Suppressor macrophage (primary cell): ENCODE measurements around the gene LSS.
A peak's percentile ranks its signal among the peaks of the same experiment; 100 is the strongest.

Experiments
- DNase-seq, 4 experiments: peaks; one replicate each; pipeline ENCODE4 v3.0.0-alpha.2; 2020 to 2022

LSS gene

DNA sequence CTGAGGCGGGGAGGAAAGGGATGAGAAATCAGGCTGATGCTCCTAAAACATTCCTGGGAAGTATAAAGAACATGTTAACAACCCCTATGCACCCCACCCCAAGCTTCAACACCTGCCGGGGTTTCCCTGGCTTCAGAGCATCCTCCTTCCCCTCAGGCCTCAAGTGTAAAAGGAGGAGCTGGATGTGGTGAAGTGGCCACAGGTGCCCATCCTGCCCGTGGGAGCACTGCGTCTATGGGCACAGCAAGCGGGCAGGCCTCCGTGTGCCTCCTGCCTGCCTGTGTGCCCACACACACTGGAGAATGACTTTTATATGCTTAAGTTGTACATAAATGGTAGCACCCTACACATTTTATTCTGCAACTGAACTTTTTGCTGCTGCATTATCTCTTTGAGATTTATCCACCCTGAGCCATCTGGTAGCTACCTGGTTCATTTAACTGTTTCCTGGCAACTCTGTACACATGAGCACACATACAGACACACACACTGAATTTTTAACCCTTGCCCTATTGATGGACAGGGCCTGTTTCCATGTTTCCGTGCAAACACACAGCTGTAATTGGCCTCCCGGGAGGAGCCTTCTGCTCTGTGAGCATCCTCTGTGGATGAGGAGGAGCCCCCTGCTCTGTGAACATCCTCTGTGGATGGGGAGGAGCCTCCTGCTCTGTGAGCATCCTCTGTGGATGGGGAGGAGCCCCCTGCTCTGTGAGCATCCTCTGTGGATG, 59.8 kb downstream of the LSS start:
- no peak for DNase-seq

DNA sequence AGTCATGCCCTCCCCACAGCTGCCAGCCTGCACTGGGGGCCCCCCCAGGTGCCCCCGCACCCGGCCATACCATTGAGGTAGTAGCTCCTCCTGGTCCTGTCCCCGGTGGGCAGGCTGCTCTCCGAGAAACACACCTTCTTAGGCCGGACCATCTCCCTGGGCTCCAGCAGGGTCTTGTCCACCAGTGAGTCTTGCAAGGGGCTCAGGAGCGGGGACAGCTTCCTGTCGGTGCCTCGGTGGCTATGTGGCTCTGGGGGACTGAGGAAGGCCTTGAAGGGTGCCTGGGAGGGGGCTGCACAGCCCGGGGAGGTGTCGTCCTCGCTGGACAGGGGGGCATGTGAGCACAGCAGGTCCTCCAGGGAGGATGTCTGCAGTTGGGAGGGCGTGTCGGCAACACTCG, 60.3 kb downstream of the LSS start:
- DNase-seq, result no peak

DNA sequence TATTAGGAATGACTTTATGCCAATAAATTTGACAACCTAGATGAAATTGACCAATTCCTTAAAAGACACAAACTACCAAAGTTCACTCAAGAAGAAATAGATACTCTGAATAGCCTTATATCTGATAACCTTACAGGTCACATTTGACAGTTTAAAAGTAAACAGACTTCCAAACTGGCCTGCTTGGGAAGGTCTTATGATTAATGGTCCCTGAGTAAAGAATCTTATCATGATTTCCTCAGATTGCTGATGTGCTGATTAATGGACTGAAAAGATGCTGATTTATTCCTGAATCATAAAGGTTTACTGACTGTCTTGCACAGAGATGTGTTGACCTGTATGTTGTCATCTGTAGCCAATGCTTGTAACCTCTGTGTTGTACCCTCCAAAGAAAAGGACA, 63.5 kb downstream of the LSS start:
- no peak for DNase-seq

DNA sequence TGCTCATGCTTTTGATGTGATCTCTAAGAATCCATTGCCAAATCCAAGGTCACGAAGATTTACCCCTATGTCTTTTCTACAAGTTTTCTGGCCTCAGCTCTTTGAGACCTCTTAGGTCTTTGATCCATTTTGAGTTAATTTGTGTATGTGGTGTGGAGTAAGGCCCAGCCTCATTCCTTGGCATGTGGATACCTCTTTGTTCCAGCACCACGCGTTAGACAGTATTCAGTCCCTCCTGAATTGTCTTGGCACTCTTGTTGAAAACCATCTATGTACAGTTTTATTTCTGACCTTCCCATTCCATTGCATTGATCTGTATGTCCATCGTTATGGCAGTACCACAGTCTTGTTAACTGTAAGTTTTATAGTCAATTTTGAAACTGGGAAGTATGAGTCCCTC, 65.2 kb downstream of the LSS start:
- no peak for DNase-seq

DNA sequence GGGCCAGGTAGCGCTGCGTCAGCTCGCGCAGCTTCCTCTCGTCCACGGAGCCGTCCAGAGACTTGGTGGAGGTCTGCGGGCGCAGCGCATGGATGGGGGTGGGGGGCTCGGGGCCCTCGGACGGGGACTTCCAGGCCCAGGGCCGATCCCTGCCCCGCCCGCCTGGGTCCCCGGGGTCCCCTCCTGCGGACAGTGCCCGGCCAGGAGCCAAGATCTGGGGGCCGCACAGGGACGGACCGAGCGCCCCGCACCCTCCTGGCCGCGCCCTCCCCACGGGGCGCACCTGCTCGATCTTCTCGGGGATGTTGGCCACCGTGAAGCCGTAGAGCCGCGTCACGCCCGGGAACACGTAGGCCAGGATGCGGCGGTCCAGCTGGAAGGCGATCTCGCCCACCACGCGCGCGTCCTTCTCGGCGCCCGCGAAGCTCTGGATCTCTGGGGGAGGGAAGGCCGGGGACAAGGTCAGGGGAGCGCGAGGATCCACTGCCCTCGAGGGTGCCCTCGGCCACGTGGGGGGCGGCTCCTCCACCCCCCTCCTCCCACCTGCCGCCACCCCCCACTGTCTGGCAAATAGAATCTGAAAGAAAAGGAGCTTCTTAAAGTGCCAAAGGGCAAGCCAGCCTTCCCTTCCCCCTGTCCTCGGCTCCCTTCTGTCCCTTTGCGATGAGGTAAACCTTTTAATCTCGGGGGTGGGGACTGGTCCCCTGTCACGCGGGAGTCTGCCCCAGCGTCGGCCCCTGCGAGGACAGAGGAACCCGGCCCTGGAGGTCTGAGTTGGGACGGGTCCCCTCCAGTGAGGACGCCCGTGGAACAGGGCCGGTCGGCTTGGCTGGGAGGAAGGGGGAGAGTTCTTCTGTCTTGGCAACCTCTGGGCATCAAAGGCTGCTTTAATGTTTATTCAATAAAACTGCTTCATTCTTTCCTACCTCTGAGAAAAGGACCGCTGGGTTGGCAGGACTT, 66.7 kb downstream of the LSS start:
- no peak for DNase-seq

DNA sequence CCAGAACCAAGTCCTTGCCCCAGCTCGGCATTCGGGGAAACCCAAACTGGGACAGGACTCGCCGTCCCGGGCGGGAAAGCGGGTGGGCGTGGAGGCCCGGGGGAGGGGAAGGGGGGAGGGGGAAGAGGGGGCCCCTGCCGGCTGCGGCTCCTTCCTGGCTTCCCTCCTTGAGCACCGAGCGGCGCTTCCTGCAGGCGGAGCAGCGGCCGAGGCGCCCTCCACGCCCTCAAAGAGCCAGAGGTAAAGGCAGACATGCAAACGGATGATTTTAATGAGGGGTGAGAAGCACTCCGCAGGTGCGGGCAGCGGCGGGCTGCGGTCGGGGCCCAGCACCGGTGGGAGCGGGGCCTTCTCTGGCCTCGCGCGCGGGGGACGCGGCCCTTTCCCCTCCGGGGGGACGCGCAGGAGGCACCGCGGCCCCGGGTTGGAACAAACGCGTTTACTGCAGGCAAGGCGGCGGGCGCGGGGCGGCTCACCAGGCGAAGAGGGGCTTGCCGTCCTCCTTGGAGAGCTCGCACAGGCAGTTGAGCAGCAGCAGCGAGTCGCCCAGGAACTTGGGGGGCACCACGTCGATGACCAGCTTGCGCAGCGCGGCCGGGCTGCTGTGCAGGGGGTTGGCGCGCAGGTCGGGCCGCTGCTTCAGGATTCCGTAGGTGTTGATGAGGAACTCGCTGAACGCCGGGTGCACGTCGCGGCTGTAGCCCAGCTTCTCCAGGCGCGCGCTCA, 67.5 kb downstream of the LSS start:
- no peak for DNase-seq

DNA sequence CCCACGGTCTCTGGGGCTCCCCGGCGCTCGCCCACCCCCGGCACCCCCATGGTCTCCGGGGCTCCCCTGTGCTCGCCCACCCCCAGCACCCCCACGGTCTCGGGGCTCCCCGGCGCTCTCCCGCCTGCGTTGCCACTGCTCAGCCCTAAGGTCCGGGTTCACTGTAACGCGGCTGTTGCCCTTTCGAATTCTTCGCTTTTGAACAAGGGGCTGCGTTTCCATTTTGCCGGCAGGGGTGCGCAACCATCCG, 68.0 kb downstream of the LSS start:
- DNase-seq, result no peak

DNA sequence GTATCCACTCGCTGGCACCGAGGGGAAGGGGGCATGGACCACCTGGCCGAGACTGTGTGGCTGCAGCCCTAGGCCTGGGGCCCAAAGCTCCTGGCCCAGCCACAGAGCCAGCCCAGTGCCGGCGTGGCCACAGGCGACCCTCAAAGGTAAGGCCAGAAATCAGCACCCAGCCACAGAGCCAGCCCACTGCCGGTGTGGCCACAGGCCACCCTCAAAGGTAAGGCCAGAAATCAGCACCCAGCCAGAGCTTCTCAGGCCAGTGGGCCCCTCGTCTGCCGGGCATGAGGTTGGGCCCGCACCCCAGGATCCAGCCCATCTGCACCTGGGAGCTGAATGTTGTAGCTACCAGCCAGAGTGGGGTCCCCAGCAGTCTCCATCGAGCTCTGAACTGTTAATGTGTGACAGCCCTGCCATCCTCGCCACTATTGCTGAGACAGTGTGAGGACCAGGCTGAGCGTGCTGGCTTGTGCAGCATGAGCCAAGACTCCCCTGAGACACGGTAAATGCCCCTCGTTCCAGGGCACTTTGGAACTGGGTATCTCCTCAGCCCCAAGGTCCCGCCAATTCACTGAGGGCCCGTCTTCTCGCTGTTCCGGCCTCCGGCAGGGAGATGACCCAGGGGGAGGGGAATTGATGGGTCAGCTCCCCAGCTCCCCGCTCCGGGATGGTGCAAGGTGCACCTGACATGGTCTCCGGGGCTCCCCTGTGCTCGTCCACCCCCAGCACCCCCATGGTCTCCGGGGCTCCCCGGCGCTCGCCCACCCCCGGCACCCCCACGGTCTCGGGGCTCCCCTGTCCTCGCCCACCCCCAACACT, 68.5 kb downstream of the LSS start:
- DNase-seq, result no peak

DNA sequence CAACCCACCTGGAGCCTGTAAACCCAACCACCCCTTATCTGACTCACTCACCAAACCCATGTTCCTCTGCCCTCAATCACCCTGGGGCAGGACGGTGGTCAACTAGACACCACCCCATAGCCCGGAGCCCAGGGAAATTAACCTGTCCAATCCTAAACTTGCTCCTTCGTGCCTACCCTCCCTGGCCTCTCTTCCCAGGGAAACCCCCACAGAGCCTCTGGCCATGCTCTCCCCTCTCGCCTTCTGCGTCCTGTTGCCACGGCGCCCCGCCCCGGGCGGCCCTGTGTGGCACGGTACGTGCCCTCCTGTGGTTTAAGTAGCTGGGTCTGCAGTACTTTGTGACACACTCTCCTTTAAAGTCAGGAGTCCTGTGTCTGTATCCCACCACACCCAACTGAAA, 69.2 kb downstream of the LSS start:
- DNase-seq, result no peak

DNA sequence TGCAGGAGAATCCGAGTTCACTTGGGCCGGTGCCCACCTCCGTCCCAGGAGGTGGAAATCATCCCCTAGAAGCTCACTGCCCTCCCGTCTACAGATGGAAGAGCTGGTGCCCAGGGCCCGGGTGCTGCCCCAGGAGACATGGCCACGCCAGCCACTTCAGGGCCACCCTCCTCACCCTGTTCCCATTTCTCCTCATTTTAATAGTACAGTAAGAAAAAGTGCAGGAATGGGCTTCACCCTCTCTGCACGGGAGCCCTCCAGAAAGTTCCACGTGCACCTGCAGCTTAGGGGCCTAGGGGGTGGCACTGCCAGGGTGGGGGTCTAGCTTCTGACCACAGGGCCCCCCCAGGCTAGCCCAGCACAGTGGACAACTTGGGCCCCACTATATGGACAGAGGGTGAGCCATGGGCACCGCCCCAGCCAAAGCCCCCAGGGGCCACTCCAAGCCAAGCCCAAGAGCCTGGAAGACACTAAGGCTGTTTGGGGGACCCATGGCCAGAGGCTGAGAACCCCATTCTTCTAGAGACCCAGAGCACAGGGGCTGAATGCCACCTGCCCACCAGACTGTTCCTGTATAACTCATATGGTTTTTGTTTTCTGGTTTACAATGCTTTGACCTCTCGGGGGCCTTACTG, 69.8 kb downstream of the LSS start:
- DNase-seq, result no peak

DNA sequence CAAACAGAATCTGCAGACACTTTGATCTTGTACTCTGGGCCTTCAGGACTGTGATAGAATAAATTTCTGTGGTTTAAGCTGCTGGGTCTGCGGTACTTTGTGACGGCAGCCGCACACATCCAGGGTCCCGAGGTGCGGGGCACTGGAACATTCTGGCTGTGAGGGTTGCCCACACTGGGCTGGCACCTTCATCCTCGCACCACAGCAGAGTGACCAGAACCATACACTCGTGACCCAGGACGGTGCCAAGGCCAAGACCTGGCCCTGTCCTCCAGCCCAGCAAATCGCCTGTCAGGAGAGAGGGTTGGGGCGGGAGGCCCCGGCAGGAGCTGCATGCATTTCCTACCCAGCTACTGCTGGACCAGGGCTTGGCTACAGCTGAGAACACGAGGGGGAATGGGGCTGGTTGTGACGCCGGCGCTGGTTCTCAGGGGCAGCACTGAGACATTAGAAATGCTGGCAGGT, 70.6 kb downstream of the LSS start:
- no peak for DNase-seq

DNA sequence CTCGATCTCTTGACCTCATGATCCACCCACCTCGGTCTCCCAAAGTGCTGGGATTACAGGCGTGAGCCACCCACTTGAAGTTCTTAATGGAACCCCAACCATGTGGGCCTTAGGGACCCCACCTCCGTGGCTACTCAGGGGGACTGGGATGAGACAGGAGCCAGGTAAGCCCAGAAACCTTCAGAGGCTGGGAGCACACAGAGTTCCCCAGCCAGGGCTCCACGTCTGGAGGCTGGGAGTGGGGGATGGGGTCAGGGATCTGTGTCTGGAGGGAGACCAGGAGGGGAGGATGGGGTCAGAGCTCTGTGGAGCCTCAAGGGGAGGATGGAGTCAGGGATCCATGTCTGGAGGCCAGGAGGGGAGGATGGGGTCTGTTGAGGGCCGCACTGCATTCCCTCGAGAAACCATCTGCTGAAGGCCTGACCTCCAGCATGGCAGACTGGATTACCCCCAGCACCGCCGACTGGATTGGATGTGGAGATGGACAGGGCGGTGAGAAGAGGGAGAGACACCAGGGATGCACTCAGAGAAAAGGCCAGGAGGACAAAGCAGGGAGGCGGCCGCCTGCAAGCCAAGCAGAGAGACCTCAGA, 71.1 kb downstream of the LSS start:
- DNase-seq, result no peak

DNA sequence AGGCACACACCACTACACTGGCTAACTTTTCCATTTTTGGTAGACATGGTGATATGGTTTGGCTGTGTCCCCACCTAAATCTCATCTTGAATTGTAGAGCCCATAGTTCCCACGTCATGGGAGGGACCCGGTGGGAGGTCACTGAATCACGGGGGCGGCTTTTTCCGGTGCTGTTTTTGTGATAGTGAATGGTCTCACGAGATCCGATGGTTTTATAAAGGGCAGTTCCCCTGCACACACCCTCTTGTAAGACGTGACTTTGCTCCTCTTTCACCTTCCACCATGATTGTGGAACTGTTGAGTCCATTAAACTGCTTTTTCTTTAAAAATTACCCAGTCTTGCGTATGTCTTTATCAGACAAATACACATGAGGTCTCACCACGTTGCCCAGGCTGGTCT, 71.9 kb downstream of the LSS start:
- no peak for DNase-seq

DNA sequence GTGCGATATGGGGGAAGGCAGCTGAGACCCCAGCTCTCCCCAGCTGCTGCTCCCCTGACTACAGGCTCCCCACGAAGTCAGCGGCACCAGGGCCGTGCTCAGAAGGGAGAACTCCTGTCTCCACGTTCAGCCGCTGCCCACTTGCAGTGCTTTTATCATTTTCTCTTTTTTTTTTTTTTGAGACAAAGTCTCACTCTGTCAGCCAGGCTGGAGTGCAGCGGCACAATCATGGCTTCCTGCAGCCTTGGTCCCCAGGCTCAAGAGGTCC, 72.3 kb downstream of the LSS start:
- no peak for DNase-seq

DNA sequence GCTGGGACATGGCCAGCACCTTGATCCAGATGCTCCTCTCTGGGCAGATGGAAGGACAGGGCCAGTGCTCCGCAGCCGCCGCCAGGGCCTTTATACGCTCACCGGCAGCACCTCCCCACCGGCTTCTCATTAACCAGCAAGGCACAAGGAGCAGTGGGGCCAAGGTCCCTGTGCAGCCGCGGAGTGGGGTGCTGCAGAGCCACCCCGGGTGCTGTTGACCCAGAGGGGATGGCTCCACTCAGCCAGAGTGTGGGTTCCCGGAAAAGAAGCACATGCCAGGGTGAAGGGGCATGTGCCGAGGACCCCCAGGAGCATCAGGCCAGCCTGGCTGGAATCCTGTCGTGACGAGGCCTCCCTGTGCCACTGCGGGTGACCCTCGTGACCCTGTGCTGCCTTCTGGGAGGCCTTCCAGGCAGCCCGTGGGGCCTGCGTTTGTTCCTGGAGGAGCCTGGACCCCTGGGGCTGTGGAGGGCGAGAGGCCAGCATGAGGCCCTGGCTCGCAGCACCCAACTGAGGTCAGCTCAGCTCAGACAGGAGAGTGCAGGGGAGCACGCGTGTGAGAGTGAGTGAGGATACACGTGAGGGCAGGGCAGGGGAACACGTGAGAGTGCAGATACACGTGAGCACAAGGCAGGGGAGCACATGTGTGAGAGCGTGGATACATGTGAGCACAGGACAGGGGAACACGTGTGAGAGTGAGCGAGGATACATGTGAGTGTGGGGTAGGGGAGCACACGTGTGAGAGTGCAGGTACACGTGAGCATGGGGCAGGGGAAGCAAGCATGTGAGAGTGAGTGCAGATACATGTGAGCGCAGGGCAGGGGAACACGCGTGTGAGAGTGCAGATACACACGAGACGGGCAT, 72.8 kb downstream of the LSS start, which contains the start of gene FTCD:
Gene FTCD (minus strand): TSS at position 66 of the 864 bp plus-strand sequence. CDS start 56 bp downstream, at position 10.
- no peak for DNase-seq

DNA sequence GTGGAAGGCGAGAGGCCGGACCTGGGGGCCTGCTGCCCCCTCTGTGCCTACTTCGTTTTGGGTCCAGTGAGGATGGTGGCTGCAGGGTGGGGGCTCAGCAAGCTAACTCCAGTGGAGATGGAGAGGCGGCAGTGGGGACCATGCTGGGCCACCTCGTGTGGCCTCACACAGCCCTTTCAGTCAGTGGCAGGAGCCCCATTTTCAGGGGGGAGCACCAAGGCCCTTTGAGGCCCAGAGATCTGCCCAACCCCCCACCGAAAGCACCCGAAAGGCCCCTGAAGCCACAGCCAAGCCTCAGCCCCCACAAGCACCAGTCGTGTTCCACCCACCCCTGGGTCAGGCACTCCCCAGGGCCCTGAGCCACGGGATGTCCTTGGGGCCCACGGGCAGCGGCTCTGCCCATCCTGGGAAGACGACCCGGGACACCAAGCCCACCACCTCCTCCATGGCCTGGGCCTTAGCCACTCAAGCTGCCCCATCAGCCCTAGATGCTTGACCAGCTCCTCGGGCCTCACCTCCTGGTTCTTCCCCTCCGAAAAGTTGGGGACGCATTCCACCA, 73.5 kb downstream of the LSS start:
- no peak for DNase-seq

DNA sequence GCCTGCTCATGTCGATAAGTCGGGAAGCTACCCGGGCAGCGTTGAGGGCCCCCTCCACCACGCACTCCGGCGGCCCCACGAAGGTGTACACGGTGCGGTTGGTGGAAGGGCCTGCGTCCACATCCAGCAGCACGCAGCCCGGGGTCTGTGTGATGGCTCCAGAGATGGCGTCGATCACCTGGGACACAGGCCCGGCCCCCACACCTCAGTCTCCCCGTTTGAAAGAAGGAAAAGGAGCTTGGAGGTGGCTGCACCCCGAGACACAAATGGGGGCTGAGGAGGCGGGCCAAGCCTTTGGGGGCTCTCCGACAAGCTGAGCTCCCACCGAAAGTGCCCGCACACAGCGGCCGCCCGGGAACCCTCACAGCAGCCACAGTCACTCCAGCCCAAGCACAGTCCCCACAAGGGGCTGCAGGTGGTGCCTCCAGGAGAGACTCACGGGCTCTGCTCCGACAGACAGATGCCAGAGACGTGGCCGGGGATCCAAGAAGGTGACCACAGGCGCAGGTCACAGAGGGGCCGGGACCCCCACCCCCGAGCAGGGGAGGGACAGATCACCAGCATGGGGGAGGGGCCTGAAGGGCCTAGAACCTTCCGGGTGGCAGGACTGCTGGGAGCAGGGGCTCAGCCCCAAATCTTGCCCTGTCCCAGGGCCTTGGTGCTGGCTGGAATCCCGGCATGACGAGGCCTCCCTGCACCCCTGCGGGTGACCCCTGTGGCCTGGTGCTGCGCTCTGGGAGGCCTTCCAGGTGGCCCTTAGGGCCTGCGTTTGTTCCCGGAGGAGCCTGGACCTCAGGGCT, 74.2 kb downstream of the LSS start:
- DNase-seq, result no peak

DNA sequence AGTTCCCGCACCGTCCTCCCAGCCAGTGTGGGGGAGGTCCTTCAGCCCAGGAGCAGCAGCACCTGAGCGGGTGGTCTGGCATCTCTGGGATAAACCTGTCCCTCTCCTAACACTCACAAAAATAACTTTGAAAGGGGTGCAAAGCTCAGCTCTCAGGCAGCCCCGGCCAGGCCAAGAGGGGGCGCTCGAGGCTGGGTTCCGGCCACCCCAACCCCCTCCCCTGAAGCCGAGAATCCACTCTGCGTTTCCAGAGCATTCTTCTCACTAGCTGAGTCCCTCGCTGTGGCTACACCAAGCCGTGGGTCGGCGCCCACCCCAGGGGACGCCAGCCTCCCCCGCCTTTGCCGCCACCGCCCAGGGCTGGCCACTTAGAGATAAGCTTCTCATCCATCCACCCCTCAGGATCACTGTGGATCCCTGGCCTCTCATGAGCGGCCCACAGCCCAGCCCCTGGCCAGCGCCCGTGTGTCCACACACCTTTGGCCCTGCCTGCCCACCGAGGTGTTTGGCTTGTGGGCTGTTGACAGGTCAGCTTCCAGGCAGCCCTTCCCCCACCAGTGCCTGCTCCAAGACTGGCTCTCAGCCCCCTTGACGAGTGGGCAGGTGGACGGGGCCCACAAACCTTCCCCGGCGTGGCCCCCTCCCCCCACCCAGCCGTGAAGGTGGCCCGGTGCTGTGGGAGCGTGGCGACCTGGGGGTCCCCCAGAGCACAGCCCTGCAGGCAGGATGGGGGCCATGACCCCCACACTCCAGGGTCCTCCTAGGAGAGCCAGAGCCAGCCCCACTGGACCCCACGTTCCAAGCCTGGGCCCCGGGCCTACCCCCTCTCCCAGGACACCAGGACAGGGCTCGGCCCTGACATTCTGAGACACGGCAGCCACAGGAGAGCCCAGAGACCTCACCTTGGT, 75.1 kb downstream of the LSS start:
- peak; percentile 25 to 58 (median 37) for DNase-seq

DNA sequence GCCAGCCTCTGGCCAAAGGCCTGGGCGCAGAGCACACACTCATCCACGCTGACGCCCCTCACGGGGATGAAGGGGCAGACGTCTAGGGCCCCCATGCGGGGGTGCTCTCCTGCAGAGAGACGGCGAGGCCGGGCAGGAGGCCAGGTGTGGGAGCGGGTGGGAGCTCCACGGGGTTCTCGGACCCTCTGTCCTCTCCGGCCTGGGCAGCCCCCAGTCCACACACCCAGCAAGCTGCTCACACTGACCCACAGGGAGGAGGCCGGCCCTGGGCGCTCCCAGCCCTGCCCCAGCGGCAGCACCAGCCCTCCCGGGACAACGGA, 75.7 kb downstream of the LSS start:
- DNase-seq, result no peak
